Muscle layer of duodenum (tissue), 2 donors: ENCODE results near the gene EPM2A.

Experiments used
- H3K27ac ChIP-seq: one replicate; pipeline ENCODE4 v1.7.0; 2013; ENCODE audit warnings: mild to moderate bottlenecking, low read length
- H3K27me3 ChIP-seq: one replicate; pipeline ENCODE4 v1.7.0; 2013; ENCODE audit warnings: low read depth, mild to moderate bottlenecking, control low read depth, low read length
- H3K36me3 ChIP-seq, 2 donors: one replicate each; pipeline ENCODE4 v1.7.0; 2013; ENCODE audit warnings: low read length in 2 of 2, control low read depth in 1 of 2, mild to moderate bottlenecking in 1 of 2; ENCODE audit not compliant: insufficient read depth in 2 of 2, control insufficient read depth in 1 of 2
- H3K4me1 ChIP-seq, 2 donors: one replicate each; pipeline ENCODE4 v1.7.0; 2013; ENCODE audit warnings: low read length in 2 of 2, mild to moderate bottlenecking in 2 of 2, control low read depth in 1 of 2, moderate library complexity in 1 of 2; ENCODE audit not compliant: insufficient read depth in 2 of 2, control insufficient read depth in 1 of 2
- H3K4me3 ChIP-seq, 2 donors: one replicate each; pipeline ENCODE4 v1.7.0; 2013; ENCODE audit warnings: low read length in 2 of 2, low read depth in 1 of 2, mild to moderate bottlenecking in 1 of 2
- H3K9me3 ChIP-seq, 2 donors: one replicate each; pipeline ENCODE4 v1.7.0; 2013; ENCODE audit warnings: low read length in 2 of 2, control low read depth in 1 of 2, mild to moderate bottlenecking in 1 of 2; ENCODE audit not compliant: control insufficient read depth in 1 of 2
- donor health status: healthy.

EPM2A gene

GRCh38 chr6:145632971-145633370, 102.3 kb downstream of the EPM2A start:
- H3K27ac ChIP-seq = no peak overlapping the region
- peaks cover 4 to 6% of the 10 kb centered on the region in 2 donors for H3K36me3 ChIP-seq
- no peaks in the 10 kb centered on the region for H3K9me3 ChIP-seq
- peaks cover 0 to 5% of the 10 kb centered on the region in 2 donors for H3K4me1 ChIP-seq
- H3K27me3 ChIP-seq = no peaks in the 10 kb centered on the region
- no peak overlapping the region for H3K4me3 ChIP-seq

DNA sequence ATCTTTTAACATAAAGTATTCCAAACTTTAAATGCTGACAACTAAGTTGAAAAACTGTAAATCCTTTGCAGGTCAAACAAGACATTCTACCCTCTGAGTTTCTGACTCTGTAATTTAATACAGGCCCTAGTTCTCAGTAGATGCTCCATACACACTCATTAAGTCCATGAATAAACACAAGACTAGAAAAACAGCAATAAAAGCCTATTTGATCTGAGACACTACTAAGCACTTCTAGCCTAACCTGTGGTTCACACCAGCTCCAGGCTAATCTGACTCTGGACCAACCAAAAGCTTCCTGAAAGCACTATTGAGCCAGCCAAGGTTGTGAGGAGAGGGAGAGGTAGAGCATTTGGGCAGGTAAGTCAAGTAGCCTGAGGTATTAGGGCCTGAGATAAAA, 103.9 kb downstream of the EPM2A start:
- Histone ChIP-seq H3K4me1 (peaks cover 0 to 5% of the 10 kb centered on the region in 2 donors), H3K27ac (no peak overlapping the region), H3K27me3 (no peaks in the 10 kb centered on the region), H3K36me3 (peaks cover 4 to 19% of the 10 kb centered on the region in 2 donors), H3K4me3 (no peak overlapping the region), H3K9me3 (no peaks in the 10 kb centered on the region)

GRCh38 chr6:145630598-145630997, 104.7 kb downstream of the EPM2A start:
- Histone ChIP-seq H3K36me3 (peaks cover 4 to 19% of the 10 kb centered on the region in 2 donors), H3K4me3 (no peak overlapping the region), H3K27me3 (no peaks in the 10 kb centered on the region), H3K9me3 (no peaks in the 10 kb centered on the region), H3K27ac (no peak overlapping the region), H3K4me1 (peaks cover 0 to 5% of the 10 kb centered on the region in 2 donors)

DNA sequence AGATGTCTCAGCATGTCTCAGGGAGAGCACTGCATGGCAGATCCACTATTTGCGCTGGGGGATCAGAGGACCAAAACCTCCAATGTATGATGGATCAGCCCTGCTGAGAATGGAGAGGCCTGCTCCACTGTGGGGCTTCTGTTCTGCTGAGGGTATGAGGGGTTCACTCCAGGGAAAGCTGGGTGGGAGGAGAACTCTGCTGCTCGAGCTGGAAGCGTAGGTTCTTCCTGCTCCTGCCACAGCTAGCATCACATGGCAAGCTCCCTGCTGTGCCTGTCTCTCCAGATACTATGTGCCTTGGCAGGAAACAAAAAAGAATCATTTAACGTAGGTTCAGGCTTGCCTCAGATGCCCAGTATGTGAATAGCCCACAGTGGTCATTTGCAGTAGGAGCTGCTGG, 105.8 kb downstream of the EPM2A start:
- no peak overlapping the region for H3K27ac ChIP-seq
- H3K27me3 ChIP-seq = no peaks in the 10 kb centered on the region
- peaks cover 4 to 19% of the 10 kb centered on the region in 2 donors for H3K36me3 ChIP-seq
- H3K9me3 ChIP-seq = no peaks in the 10 kb centered on the region
- H3K4me1 ChIP-seq = peaks cover 0 to 5% of the 10 kb centered on the region in 2 donors
- no peak overlapping the region for H3K4me3 ChIP-seq

DNA sequence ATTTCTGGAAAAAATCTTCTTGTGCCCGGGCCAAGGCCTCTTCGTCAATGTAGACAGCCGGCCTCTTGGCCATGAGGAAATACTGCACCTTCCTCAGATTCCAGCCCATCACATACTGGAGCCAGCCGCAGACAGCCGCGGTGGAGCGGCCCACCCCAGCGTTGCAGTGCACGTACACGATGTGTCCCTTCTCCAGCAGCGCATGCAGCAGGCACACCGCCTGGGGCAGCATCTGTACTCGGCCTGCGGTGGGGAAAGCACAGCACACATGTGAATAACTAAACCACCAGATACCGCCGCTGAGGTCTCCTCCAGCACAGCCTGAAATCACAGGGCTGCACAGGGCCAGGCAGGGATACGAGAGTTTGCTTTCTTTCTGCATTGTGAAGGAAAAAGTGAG, 107.9 kb downstream of the EPM2A start:
- Histone ChIP-seq H3K4me1 (no peaks in the 10 kb centered on the region), H3K36me3 (peaks cover 4 to 19% of the 10 kb centered on the region in 2 donors), H3K27me3 (no peaks in the 10 kb centered on the region), H3K9me3 (no peaks in the 10 kb centered on the region), H3K27ac (no peak overlapping the region), H3K4me3 (no peak overlapping the region)

DNA sequence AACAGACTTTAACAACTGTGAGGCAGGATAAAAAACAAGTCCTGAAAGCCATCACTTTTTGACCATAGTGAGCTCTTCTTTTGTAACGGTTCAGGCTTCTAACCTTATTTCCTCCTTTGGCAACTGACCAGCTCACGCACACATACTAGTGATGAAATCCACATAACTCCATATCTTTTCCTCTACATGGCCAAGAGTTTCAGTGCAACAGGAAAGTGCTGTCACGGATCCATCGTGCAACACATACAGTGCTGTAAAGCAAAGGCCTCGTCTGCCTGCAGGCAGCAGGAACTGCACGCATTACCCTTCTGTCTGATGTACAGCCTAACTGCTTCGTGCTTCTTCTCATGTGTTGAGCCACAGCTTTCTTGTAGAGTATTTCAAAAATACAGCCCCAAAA, 108.5 kb downstream of the EPM2A start:
- Histone ChIP-seq H3K27me3 (no peaks in the 10 kb centered on the region), H3K4me1 (no peaks in the 10 kb centered on the region), H3K36me3 (peaks cover 4 to 19% of the 10 kb centered on the region in 2 donors), H3K27ac (no peak overlapping the region), H3K9me3 (no peaks in the 10 kb centered on the region), H3K4me3 (no peak overlapping the region)

DNA sequence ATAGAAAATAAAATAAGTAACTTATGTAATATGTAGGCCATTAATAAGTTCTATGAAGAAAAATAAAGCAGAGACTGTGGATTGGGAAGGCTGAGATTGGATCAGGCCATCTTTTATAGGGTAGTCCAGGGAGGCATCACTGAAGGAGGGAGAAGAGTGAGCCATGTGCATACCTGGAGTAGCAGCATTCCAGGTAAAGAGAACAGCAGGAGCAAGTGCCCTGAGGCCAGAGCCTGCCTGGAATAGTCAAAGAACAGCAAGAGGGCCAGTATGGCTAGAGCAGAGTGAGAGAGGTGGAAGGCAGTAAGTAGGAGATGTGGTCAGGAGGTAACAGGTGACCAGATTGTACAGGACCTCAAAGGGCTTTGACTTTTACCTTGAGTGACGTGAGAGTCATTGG, 112.1 kb downstream of the EPM2A start:
- no peak overlapping the region for H3K4me3 ChIP-seq
- H3K36me3 ChIP-seq = peaks cover 0 to 13% of the 10 kb centered on the region in 2 donors
- H3K27me3 ChIP-seq = no peaks in the 10 kb centered on the region
- H3K4me1 ChIP-seq = no peaks in the 10 kb centered on the region
- H3K27ac ChIP-seq = no peak overlapping the region
- no peaks in the 10 kb centered on the region for H3K9me3 ChIP-seq

- H3K9me3 ChIP-seq = no peaks in the 10 kb centered on the region
- no peaks in the 10 kb centered on the region for H3K4me1 ChIP-seq
- no peak overlapping the region for H3K27ac ChIP-seq
- H3K4me3 ChIP-seq = no peak overlapping the region
- no peaks in the 10 kb centered on the region for H3K27me3 ChIP-seq
- H3K36me3 ChIP-seq = peaks cover 0 to 3% of the 10 kb centered on the region in 2 donors
Observed at GRCh38 chr6:145621776-145622175, 113.5 kb downstream of the EPM2A start.

GRCh38 chr6:145620088-145620487, 115.2 kb downstream of the EPM2A start:
- Histone ChIP-seq H3K27ac (no peak overlapping the region), H3K9me3 (no peaks in the 10 kb centered on the region), H3K4me1 (no peaks in the 10 kb centered on the region), H3K27me3 (no peaks in the 10 kb centered on the region), H3K36me3 (no peaks in the 10 kb centered on the region), H3K4me3 (no peak overlapping the region)

DNA sequence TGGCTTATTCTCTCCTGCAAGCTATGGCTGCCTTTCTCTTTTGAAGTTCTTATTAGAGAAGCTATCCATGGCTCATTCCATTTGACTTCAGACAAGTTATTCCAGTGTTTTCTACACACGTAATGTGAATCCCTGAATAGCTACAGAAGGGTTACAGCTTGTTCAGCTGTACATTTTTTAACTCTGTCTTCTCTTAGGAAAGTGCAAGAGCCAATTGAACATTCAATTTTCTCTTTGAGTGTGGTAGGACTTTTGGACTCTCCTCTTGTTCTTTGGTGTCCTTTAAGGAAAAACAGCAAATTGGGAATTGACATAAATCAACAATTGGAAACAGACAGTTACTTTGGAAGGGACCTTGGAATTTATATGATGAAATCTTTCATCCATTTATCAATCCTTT, 125.8 kb downstream of the EPM2A start:
- Histone ChIP-seq H3K27ac (no peak overlapping the region), H3K4me1 (no peaks in the 10 kb centered on the region), H3K36me3 (no peaks in the 10 kb centered on the region), H3K9me3 (no peaks in the 10 kb centered on the region), H3K27me3 (no peaks in the 10 kb centered on the region), H3K4me3 (no peak overlapping the region)

GRCh38 chr6:145608850-145609249, 126.5 kb downstream of the EPM2A start:
- no peak overlapping the region for H3K27ac ChIP-seq
- H3K36me3 ChIP-seq = no peaks in the 10 kb centered on the region
- no peaks in the 10 kb centered on the region for H3K27me3 ChIP-seq
- no peak overlapping the region for H3K4me3 ChIP-seq
- H3K9me3 ChIP-seq = no peaks in the 10 kb centered on the region
- no peaks in the 10 kb centered on the region for H3K4me1 ChIP-seq

DNA sequence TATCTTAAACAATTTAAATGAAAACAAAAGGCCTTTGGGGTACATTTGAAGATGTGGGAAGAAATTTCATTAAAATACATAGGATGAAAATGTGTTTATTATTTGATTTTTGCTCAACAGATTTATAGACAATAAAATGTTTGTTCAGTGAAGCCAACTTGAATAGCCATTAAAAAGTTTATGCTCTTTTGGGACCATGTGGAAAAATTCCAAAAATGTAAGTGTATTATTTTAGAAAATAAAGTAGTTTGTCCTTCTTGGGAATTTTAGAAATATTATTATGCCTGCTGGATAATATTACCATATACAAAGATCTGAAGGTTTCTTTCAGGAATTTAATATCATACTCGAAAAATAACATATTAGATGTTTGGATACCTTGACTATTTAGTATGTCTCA, 131.3 kb downstream of the EPM2A start:
- Histone ChIP-seq H3K9me3 (no peaks in the 10 kb centered on the region), H3K27ac (no peak overlapping the region), H3K36me3 (no peaks in the 10 kb centered on the region)

More for the DNA sequence above, 131.3 kb downstream of the EPM2A start:
- Histone ChIP-seq H3K4me1 (no peaks in the 10 kb centered on the region), H3K4me3 (no peak overlapping the region), H3K27me3 (no peaks in the 10 kb centered on the region)
